Skin epidermis (tissue), 12 donors: Measurements from ENCODE around the gene NOTUM.

Source experiments
- H3K27ac ChIP-seq, 21 experiments: fragments of 200-600 bp; sonication (generic) in 11 of 21; one replicate each; pipeline ENCODE4 v1.5.0; 2020; ENCODE audit warnings: mild to moderate bottlenecking in 3 of 21, inconsistent platforms in 2 of 21, moderate library complexity in 2 of 21
- H3K4me3 ChIP-seq, 7 experiments: fragments of 200-600 bp; sonication (generic) in 2 of 7; one replicate each; pipeline ENCODE4 v1.5.0; 2020; ENCODE audit warnings: inconsistent platforms in 2 of 7, mild to moderate bottlenecking in 2 of 7, moderate library complexity in 1 of 7

Gene NOTUM

GRCh38 chr17:81927653-81928543, 33.1 kb downstream of the NOTUM start, which contains the start of gene MAFG:
Gene MAFG, minus strand, starts transcription at chr17:81927735. Its CDS starts 4,550 bp downstream, at chr17:81923185.
- H3K27ac ChIP-seq: peak within 1 kb of the TSS; percentile 82 to 98 (median 93)
- H3K4me3 ChIP-seq: peak within 1 kb of the TSS; percentile 71 to 97 (median 93)

- peak overlapping the region; percentile 71 to 97 (median 93) for H3K4me3 ChIP-seq
- H3K27ac ChIP-seq: peak overlapping the region; percentile 82 to 98 (median 93)
Observed at GRCh38 chr17:81927152-81927652, 33.8 kb downstream of the NOTUM start.

- Histone ChIP-seq H3K27ac (peak overlapping the region; percentile 82 to 98 (median 93)), H3K4me3 (peak overlapping the region; percentile 71 to 97 (median 93))
Observed at GRCh38 chr17:81926451-81927151, 34.4 kb downstream of the NOTUM start.

- Histone ChIP-seq H3K4me3 (peak overlapping the region; percentile 71 to 97 (median 93)), H3K27ac (peak overlapping the region in 20 of 21 experiments; percentile 30 to 98 (median 94))
Observed at GRCh38 chr17:81925860-81926450, 35.0 kb downstream of the NOTUM start.

GRCh38 chr17:81924557-81925532, 36.1 kb downstream of the NOTUM start:
- Histone ChIP-seq H3K27ac (peak overlapping the region in 11 of 21 experiments; percentile 7 to 80 (median 60)), H3K4me3 (no peak overlapping the region)

- Histone ChIP-seq H3K27ac (peak overlapping the region in 17 of 21 experiments; percentile 37 to 80 (median 62)), H3K4me3 (peak overlapping the region in 3 of 7 experiments; percentile 8 to 13 (median 8))
Observed at GRCh38 chr17:81923302-81924260, 37.4 kb downstream of the NOTUM start.

- Histone ChIP-seq H3K27ac (peak overlapping the region in 15 of 21 experiments; percentile 46 to 80 (median 63)), H3K4me3 (peak overlapping the region in 3 of 7 experiments; percentile 8 to 13 (median 8))
Observed at GRCh38 chr17:81922566-81923301, 38.3 kb downstream of the NOTUM start.

- peak overlapping the region in 2 of 21 experiments; percentile 18 to 38 for H3K27ac ChIP-seq
- no peak overlapping the region for H3K4me3 ChIP-seq
Observed at GRCh38 chr17:81921996-81922565, 38.9 kb downstream of the NOTUM start.

GRCh38 chr17:81921537-81921862, 39.5 kb downstream of the NOTUM start:
- Histone ChIP-seq H3K27ac (peak overlapping the region in 1 of 21 experiments; percentile 38), H3K4me3 (no peak overlapping the region)

GRCh38 chr17:81920612-81921536, 40.1 kb downstream of the NOTUM start:
- Histone ChIP-seq H3K4me3 (no peak overlapping the region), H3K27ac (peak overlapping the region in 3 of 21 experiments; percentile 9 to 50 (median 9))

- H3K27ac ChIP-seq: peak overlapping the region in 16 of 21 experiments; percentile 6 to 89 (median 83)
Observed at GRCh38 chr17:81918832-81919545, 42.0 kb downstream of the NOTUM start.

GRCh38 chr17:81918333-81918669, 42.7 kb downstream of the NOTUM start:
- H3K27ac ChIP-seq: peak overlapping the region in 17 of 21 experiments; percentile 6 to 89 (median 83)
- peak overlapping the region in 5 of 7 experiments; percentile 88 to 99 (median 91) for H3K4me3 ChIP-seq

More at GRCh38 chr17:81918832-81919545, 42.0 kb downstream of the NOTUM start:
- H3K4me3 ChIP-seq: no peak overlapping the region

GRCh38 chr17:81917565-81918332, 43.2 kb downstream of the NOTUM start, which contains the start of gene SIRT7:
Gene SIRT7, minus strand, starts transcription at chr17:81918176. Its CDS starts 45 bp downstream, at chr17:81918131.
- H3K4me3 ChIP-seq: peak within 1 kb of the TSS; percentile 61 to 99 (median 91)
- peak within 1 kb of the TSS; percentile 38 to 89 (median 83) for H3K27ac ChIP-seq
